Neural cell (in vitro differentiated cells): ENCODE measurements around the gene TRPM2. TPM values are rescaled to one million over a fixed set of nuclear protein-coding genes. Genes with fewer than 3 reads are reported as not detected.

Experiments used
- H2AFZ ChIP-seq: fragments of 200-600, 300-800 bp; sonication (generic), shearing (Covaris generic); 2 replicates; pipeline ENCODE4 v1.6.0; 2014; ENCODE audit warnings: low read depth, mild to moderate bottlenecking, antibody characterized with exemption, low read length, moderate library complexity
- H3F3A ChIP-seq: fragments of 200-600 bp; shearing (Covaris generic); 2 replicates; pipeline ENCODE4 v1.6.1; 2016; ENCODE audit warnings: mild to moderate bottlenecking, moderate library complexity, mixed read lengths, antibody characterized with exemption, low read length; ENCODE audit not compliant: insufficient read depth, poor library complexity, severe bottlenecking
- H3K27ac ChIP-seq: fragments of 200-600, 300-800 bp; sonication (generic), shearing (Covaris generic); 2 replicates; pipeline ENCODE4 v1.5.1; 2014; ENCODE audit warnings: mild to moderate bottlenecking, low read length, moderate library complexity
- H3K27me3 ChIP-seq: fragments of 300-800, 200-600 bp; sonication (generic), shearing (Covaris generic); 2 replicates; pipeline ENCODE4 v1.6.0; 2014; ENCODE audit warnings: mild to moderate bottlenecking, low read depth, low read length, moderate library complexity; ENCODE audit not compliant: insufficient read depth
- H3K36me3 ChIP-seq: fragments of 300-800, 200-600 bp; sonication (generic), shearing (Covaris generic); 2 replicates; pipeline ENCODE4 v1.5.1; 2014; ENCODE audit warnings: mild to moderate bottlenecking, antibody characterized with exemption, low read length, moderate library complexity; ENCODE audit not compliant: insufficient read depth
- H3K4me2 ChIP-seq: fragments of 300-800, 200-600 bp; sonication (generic), shearing (Covaris generic); 2 replicates; pipeline ENCODE4 v1.6.0; 2014; ENCODE audit warnings: mild to moderate bottlenecking, low read length
- H3K4me3 ChIP-seq: fragments of 300-800, 200-600 bp; sonication (generic), shearing (Covaris generic); 2 replicates; pipeline ENCODE4 v1.5.1; 2014; ENCODE audit warnings: mild to moderate bottlenecking, low read length, moderate library complexity
- H3K79me2 ChIP-seq: fragments of 200-600 bp; shearing (Covaris generic); replicated peaks from 2 replicates; pipeline ENCODE4 v1.6.0; 2014; ENCODE audit warnings: mild to moderate bottlenecking, low read length, moderate library complexity; ENCODE audit not compliant: insufficient read depth
- H3K9ac ChIP-seq: fragments of 300-800, 200-600 bp; sonication (generic), shearing (Covaris generic); 2 replicates; pipeline ENCODE4 v1.6.1; 2016; ENCODE audit warnings: mild to moderate bottlenecking, low read length, mixed read lengths
- H3K9me2 ChIP-seq: fragments of 200-600 bp; shearing (Covaris generic); 2 replicates; pipeline ENCODE4 v1.6.1; 2016; ENCODE audit warnings: mild to moderate bottlenecking, low read length, mixed read lengths; ENCODE audit not compliant: insufficient read depth
- H3K9me3 ChIP-seq: fragments of 200-600, 300-800 bp; sonication (generic), shearing (Covaris generic); 2 replicates; pipeline ENCODE4 v1.6.1; 2016; ENCODE audit warnings: mild to moderate bottlenecking, mixed run types, low read length, moderate library complexity, mixed read lengths
- H4K20me1 ChIP-seq: fragments of 200-600 bp; shearing (Covaris generic); 2 replicates; pipeline ENCODE4 v1.6.1; 2016; ENCODE audit warnings: mild to moderate bottlenecking, mixed run types; ENCODE audit not compliant: insufficient read depth
- CTCF ChIP-seq: fragments of 450-650 bp; IDR thresholded peaks from 2 replicates; pipeline ENCODE4 v1.5.1; 2014; ENCODE audit warnings: antibody characterized with exemption, mild to moderate bottlenecking, moderate library complexity; ENCODE audit not compliant: poor library complexity, severe bottlenecking
- EP300 ChIP-seq: fragments of 450-650 bp; conservative IDR thresholded peaks from 2 replicates; pipeline ENCODE4 v1.6.1; 2014; ENCODE audit warnings: antibody characterized with exemption, mild to moderate bottlenecking, moderate library complexity; ENCODE audit not compliant: poor library complexity, severe bottlenecking
- EZH2 ChIP-seq: fragments of 200-600, 300-800 bp; shearing (Covaris generic), sonication (generic); IDR thresholded peaks from 2 replicates; pipeline ENCODE4 v1.6.1; 2014; ENCODE audit warnings: antibody characterized with exemption, low read length, borderline replicate concordance, mild to moderate bottlenecking; ENCODE audit not compliant: insufficient read depth, poor library complexity, severe bottlenecking
- MXI1 ChIP-seq: fragments of 450-650 bp; conservative IDR thresholded peaks from 2 replicates; pipeline ENCODE4 v1.6.1; 2014; ENCODE audit warnings: antibody characterized with exemption, mild to moderate bottlenecking; ENCODE audit not compliant: poor library complexity, severe bottlenecking
- POLR2AphosphoS5 ChIP-seq: IDR thresholded peaks from 2 replicates; pipeline ENCODE4 v1.6.1; 2012
- RAD21 ChIP-seq: fragments of 450-650 bp; conservative IDR thresholded peaks from 2 replicates; pipeline ENCODE4 v1.6.1; 2014; ENCODE audit warnings: antibody characterized with exemption, mild to moderate bottlenecking, moderate library complexity
- REST ChIP-seq: IDR thresholded peaks from 2 replicates; pipeline ENCODE4 v1.6.1; 2012; ENCODE audit warnings: borderline replicate concordance
- SMC3 ChIP-seq: fragments of 450-650 bp; conservative IDR thresholded peaks from 2 replicates; pipeline ENCODE4 v1.6.1; 2014; ENCODE audit warnings: antibody characterized with exemption, mild to moderate bottlenecking, moderate library complexity; ENCODE audit not compliant: poor library complexity
- TAF1 ChIP-seq: IDR thresholded peaks from 2 replicates; pipeline ENCODE4 v1.6.1; 2012; ENCODE audit warnings: low read depth
- polyA plus RNA-seq: library from polyadenylated mRNA; depleted of rRNA; stranded (reverse); fragments of >200 nt; gene quantifications from 2 replicates; pipeline ENCODE4 v1.2.3, GENCODE V29; 2014

TRPM2 gene
- polyA plus RNA-seq, 1 donor from 2014 or later, result 0.14 TPM

- no peaks in the 10 kb centered on the region for H3K9me3 ChIP-seq
- H3K4me2 ChIP-seq, result no peak overlapping the region
- no peaks in the 10 kb centered on the region for H3K27me3 ChIP-seq
- H3K27ac ChIP-seq, result no peak overlapping the region
- no peak overlapping the region for H2AFZ ChIP-seq
- no peaks in the 10 kb centered on the region for H3F3A ChIP-seq
- H3K79me2 ChIP-seq, result no peaks in the 10 kb centered on the region
- peak; percentile 74 for TF ChIP-seq RAD21
- TF ChIP-seq TAF1, result no peak
- no peak for TF ChIP-seq EZH2
- peak; percentile 81 for TF ChIP-seq SMC3
- peak; percentile 79 for TF ChIP-seq CTCF
- no peak for TF ChIP-seq EP300
- no peaks in the 10 kb centered on the region for H3K9me2 ChIP-seq
- no peaks in the 10 kb centered on the region for H4K20me1 ChIP-seq
- no peaks in the 10 kb centered on the region for H3K36me3 ChIP-seq
- no peak overlapping the region for H3K9ac ChIP-seq
- no peak overlapping the region for H3K4me3 ChIP-seq
Measured at GRCh38 chr21:44304877-44305293, 48.5 kb upstream of the TRPM2 start.

- H3F3A ChIP-seq, result no peaks in the 10 kb centered on the region
- no peaks in the 10 kb centered on the region for H3K79me2 ChIP-seq
- no peaks in the 10 kb centered on the region for H3K9me2 ChIP-seq
- no peak for TF ChIP-seq RAD21
- TF ChIP-seq EP300, result no peak
- TF ChIP-seq CTCF, result no peak
- TF ChIP-seq TAF1, result no peak
- TF ChIP-seq EZH2, result no peak
- TF ChIP-seq SMC3, result no peak
- no peak for TF ChIP-seq POLR2AphosphoS5
- no peak for TF ChIP-seq REST
- TF ChIP-seq MXI1, result no peak
- no peaks in the 10 kb centered on the region for H3K36me3 ChIP-seq
- no peaks in the 10 kb centered on the region for H3K27me3 ChIP-seq
- H4K20me1 ChIP-seq, result no peaks in the 10 kb centered on the region
- no peak overlapping the region for H3K27ac ChIP-seq
- H3K9ac ChIP-seq, result no peak overlapping the region
- H2AFZ ChIP-seq, result no peak overlapping the region
- no peak overlapping the region for H3K4me3 ChIP-seq
- no peaks in the 10 kb centered on the region for H3K9me3 ChIP-seq
- H3K4me2 ChIP-seq, result no peak overlapping the region
Measured at GRCh38 chr21:44305691-44306090, 47.7 kb upstream of the TRPM2 start.
